Measurements from ENCODE around the gene DTWD1. TPM values are rescaled to one million over a fixed set of nuclear protein-coding genes. Genes with fewer than 3 reads are reported as not detected.

The DTWD1 gene
- total and polyA plus RNA-seq, 2 donors (not counting 3 experiments of a cell fraction or from before 2014, with no cell fraction given) = 4.6 to 20.1 TPM

- H3K4me1 ChIP-seq (ENCODE audit: control insufficient read depth, extremely low read depth, insufficient read depth, low read length) = no peaks in the 10 kb centered on the region
- H3K4me2 ChIP-seq (ENCODE audit: insufficient read depth, low read length) = no peak overlapping the region
- no peaks in the 10 kb centered on the region for H3K36me3 ChIP-seq (ENCODE audit: control insufficient read depth in 2 of 2, extremely low read depth in 1 of 2, insufficient read depth in 2 of 2, low read length in 2 of 2)
- H3K9ac ChIP-seq (replicated peaks; ENCODE audit: extremely low read depth, insufficient read depth, low read length) = no peak overlapping the region
- H3K79me2 ChIP-seq (ENCODE audit: control insufficient read depth, insufficient read depth, low read length) = no peaks in the 10 kb centered on the region
- no peak for TF ChIP-seq EZH2 (IDR thresholded peaks at IDR 0.05; ENCODE audit: borderline replicate concordance, low read depth, low read length, severe bottlenecking)
- TF ChIP-seq FOS (IDR thresholded peaks at IDR 0.05; ENCODE audit: borderline replicate concordance, insufficient read depth, low read length) = no peak
- no peak for TF ChIP-seq CTCF (IDR thresholded peaks at IDR 0.05; ENCODE audit: extremely low read depth in 1 of 2, insufficient read depth in 1 of 2, low read depth in 1 of 2, low read length in 2 of 2)
- TF ChIP-seq POLR2AphosphoS5 (IDR thresholded peaks at IDR 0.05; ENCODE audit: insufficient read depth, low read depth, low read length) = no peak
- no peak for TF ChIP-seq POLR2A (IDR thresholded peaks at IDR 0.05; ENCODE audit: low read depth, low read length)
- TF ChIP-seq MAX (IDR thresholded peaks at IDR 0.05; ENCODE audit: insufficient read depth, insufficient read length) = no peak
- no peak for TF ChIP-seq GATA2 (IDR thresholded peaks at IDR 0.05; ENCODE audit: insufficient read depth, insufficient read length, low read depth, low read length)
- TF ChIP-seq JUN (IDR thresholded peaks at IDR 0.05; ENCODE audit: borderline replicate concordance, insufficient read depth, insufficient read length, low read depth) = no peak
- DNase-seq (ENCODE audit: low read depth, low spot score) = no peak
- dilution Hi-C loops (cut with MboI; ENCODE audit: extremely low pct_ligation_motif_present, low sequenced_read_pairs) (no loop called here), intact Hi-C loops (cut with micrococcal nuclease) (loop anchor here (10.0 kb wide), 1 partner anchor 261 kb away; no protein-coding TSS in a partner anchor)
- no peaks in the 10 kb centered on the region for H3K9me1 ChIP-seq (replicated peaks; ENCODE audit: control insufficient read depth, extremely low read depth, insufficient read depth, low read length)
- no peaks in the 10 kb centered on the region for H3K9me3 ChIP-seq (replicated peaks; ENCODE audit: control insufficient read depth, insufficient read depth, low read length)
- H3K4me3 ChIP-seq (replicated peaks in 1 of 3; ENCODE audit: insufficient read depth in 1 of 3, low read depth in 1 of 3, low read length in 3 of 3) = no peak overlapping the region
- peaks cover 0 to 4% of the 10 kb centered on the region in 2 experiments for H3K27me3 ChIP-seq (ENCODE audit: control insufficient read depth in 2 of 2, insufficient read depth in 2 of 2, low read length in 2 of 2)
- no peak for FAIRE-seq
- POLR2A ChIA-PET = no interaction called here
- H3K27ac ChIP-seq (ENCODE audit: insufficient read depth, low read depth, low read length) = no peak overlapping the region
- CTCF ChIA-PET = no interaction called here
- H4K20me1 ChIP-seq (replicated peaks; ENCODE audit: control insufficient read depth, extremely low read depth, insufficient read depth, low read length) = no peaks in the 10 kb centered on the region
- H2AFZ ChIP-seq (ENCODE audit: low read depth, low read length) = no peak overlapping the region
- BruUV-seq (replicated peaks) = no TSS peak
These were observed 53.0 kb downstream of the DTWD1 start for GRCh38 chr15:49673861-49674260.

Measured in endothelial cell of umbilical vein (primary cell).